DMS153 (cell line): ENCODE results near the gene RNF157.

Source experiments
- DNase-seq: peaks from one replicate; lab custom pipeline; 2025; lab: John Stamatoyannopoulos, UW

The RNF157 gene

GRCh38 chr17:76123191-76123499 is 117.1 kb downstream of the RNF157 start:
- no peak for DNase-seq

GRCh38 chr17:76122431-76123190 is 117.7 kb downstream of the RNF157 start:
- DNase-seq, result no peak

DNA sequence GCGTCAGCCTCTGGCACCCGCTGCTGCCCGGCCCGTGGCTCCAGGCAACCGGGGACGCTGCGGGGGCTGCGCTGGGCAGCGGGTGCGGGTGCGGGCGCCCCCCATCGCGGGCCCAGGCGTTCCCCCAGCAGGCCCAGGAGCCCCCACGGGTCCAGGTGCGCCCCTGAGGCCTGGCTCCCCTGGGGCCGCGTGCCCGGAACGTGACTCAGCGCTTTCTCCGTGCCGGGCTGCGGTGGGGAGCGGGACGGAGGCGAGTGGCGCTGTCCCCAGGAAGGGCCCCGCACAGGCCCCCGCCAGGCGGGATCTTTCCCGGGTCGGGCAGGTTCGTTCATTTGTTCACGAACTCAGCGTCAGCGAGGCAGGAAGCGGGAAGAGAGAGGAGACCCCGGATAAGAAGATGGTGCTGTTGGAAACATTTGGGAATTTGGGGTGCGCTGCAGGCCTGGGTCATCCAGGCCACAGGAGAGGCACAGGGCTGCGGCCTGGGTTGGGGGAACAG is 118.3 kb downstream of the RNF157 start:
- no peak for DNase-seq

DNA sequence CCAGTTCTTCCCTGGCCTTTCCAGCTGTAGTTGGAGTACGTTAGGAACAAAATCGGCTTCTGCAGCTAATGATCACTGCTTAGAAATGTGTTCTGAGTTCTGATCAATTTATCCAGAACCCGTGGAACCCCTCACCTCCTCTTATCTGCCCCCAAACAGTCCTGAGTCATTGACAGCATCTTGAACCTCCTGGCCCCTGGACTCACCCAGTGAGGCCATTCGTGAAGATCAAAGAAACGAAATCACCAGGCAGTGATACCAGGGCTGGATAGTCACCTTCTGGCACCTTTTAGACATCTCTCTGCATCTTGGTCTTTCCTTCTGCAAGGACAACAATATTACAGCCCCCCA is 119.7 kb downstream of the RNF157 start:
- DNase-seq, result no peak

DNA sequence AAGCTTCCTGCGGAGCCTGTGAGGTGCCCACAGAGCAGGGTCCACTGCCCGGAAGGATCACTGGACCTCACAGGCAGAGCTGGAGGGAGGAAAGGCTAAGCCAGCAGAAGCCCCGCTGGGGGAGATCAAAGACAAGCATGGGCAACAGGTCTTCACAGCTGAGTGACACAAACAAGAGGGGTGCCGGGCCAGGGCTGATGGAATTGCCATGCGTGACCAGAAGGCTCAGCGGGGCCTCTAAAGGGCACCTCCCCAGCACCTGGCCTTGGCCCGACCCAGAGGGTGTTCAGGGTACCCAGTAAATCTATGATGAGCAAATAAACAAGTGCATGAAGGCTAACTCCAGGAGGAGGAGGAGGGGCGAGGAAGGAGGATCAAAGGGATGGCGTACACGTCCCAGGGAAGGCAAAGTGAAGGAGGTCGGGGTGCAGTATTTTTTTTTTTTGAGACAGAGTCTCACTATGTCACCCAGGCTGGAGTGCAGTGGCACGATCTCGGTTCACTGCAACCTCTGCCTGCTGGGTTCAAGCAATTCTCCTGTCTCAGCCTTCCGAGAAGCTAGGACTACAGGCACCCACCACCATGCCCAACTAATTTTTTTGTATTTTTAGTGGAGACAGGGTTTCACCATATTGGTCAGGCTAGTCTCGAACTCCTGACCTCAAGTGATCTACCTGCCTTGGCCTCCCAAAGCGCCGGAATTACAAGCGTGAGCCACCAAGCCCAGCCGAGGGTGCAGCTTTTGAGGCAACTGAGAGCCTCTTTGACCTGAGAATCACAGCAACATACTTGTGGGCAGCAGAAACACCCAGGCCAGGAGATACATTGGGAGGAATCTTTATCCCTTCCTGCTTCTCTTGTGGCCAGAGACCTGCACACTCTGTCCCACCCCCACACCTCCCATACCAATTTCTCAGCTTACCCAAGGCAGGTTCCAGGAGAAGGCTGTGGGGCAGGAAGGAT is 120.6 kb downstream of the RNF157 start:
- no peak for DNase-seq

- DNase-seq, result no peak
These were observed 125.0 kb downstream of the RNF157 start for GRCh38 chr17:76115138-76115754.

DNA sequence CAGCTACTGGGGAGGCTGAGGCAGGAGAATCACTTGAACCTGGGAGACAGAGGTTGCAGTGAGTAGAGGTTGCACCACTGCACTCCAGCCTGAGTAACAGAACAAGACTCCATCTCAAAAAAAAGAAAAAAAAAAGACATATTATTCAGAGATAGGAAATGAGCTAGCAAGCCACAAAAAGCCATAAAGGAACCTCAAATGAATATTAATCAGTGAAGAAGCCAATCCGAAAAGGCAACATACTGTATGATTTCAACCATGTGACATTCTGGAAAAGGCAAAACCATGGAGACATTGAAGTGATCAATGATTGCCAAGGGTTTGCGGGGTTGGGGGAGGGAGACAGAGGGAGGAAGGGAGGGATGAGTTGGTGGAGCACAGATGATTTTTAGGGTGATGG is 128.3 kb downstream of the RNF157 start:
- no peak for DNase-seq

DNA sequence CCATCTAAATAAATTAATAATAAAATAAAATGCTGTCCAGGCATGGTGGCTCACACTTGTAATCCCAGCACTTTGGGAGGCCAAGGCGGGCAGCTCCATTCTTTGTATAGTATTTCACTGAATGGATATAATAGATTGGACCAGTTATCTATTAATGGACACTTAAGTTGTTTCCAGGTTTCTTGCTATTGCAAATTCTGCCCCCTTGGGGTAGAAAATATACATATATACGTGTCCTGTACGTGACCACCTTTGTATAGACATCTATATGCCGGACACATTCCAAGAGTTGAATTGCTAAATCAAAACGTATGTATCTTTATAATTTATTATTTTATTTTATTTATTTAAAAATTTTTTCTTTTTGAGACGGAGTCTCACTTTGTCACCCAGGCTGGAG is 132.8 kb downstream of the RNF157 start:
- no peak for DNase-seq

DNA sequence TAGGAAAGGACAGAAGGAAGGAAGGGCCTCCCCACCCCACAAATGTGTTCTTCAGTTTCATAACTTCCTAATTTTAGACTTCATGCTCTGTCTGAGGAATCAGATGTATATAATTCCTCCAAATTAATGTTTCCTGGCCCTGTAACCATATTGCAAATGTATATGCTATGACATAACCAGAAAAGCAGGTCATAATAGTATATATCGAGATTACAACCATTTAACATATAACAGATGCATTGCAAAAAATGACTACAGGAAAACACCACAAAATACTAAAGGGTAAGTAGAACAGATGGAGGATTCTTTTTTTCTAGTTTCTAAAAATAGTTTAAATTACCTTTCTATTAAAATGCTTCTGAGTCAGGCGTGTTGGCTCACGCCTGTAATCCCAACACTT is 133.6 kb downstream of the RNF157 start:
- no peak for DNase-seq

DNA sequence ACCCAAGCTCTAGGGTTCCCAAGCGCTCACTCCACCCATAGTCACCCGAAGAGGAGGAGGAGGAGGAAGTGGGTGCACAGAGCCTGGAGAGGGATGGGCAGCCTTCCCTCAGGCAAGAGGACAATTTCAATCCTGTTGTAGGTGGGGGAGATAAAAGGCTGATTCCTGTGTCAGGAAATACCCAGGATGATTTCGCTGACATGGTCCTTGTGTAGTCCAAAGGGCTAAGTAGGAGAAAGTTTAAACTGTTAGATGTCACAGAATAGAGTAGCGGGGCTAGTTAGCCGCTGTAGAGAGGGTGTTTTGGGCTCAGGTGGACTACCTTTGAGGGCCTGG is 135.4 kb downstream of the RNF157 start:
- no peak for DNase-seq

DNA sequence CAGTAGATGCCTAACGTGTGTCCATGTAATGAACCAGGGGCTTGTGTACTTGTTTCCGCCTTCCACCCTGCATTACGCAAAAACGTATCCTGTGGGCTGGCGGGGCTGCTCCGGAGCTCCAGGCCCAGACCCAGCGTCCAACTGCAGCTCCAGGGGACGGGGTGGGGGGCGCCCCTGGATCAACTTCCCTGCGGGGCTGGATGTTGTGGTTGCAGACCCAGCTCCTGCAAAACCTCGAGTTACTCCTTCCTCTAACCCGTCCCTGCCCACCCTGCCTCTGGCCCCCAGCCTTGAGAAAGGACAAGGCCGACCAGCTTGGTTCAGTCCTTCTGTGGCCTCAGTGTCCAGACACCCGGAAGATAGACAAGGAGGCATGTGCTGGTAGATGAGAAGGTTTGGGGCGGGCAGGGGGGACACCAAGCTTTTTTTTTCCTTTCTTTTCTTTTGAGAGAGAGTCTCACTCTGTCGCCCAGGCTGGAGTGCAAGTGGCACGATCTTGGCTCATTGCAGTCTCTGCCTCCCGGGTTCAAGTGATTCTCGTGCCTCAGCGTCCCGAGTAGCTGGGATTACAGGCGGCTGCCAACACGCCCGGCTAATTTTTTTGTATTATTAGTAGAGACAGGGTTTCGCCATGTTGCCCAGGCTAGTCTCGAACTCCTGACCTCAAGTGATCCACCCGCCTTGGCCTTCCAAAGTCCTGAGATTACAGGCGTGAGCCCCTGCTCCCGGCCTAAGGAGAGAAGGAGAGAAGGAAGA is 136.0 kb downstream of the RNF157 start:
- DNase-seq, result no peak

DNA sequence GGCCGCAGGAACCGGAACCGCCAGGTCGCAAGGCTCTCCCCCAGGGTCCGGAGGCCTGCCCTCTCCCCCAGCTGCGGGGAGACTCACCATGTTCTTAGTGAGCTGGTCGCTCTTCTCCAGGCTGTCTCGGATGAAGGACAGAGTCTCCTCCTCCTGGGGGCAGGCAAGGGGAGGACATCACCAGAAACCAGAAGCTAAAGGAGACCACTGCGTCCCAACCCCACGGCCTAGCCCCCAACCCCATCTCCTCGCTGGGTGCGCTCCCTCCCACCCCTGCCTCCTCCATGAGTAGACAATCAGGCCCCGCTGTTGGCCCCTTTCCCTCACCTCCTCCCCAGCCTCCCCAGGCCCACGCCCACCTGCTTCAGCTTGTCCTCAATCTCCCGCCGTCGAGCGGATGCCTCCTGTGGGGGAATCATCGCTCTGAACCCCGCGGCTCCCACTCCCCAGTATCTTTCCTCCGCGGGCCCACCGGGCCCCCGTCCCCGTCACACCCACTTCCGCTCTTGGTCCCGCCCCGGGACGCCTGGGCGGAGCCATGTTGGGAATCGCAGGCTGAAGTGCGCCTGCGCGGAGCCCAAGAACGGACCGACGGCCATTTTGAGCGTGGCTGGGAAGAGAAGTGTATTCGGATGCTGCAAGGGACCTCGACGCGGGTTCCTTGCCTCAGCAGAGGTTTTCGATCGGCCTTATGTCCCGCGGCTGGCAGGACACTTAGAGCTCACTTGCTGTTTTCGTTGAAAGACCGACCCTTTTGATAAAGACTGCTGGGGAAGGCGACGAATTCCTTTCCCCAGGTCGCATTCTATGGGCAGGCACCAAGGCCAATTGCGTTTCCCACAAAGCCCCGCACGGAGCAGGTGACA is 136.8 kb downstream of the RNF157 start, which contains the start of gene EXOC7:
Gene EXOC7, minus strand, starts transcription at position 514 of the 866 bp plus-strand sequence. Its CDS starts 95 bp downstream, at position 419.
- DNase-seq, result peak; percentile 78

GRCh38 chr17:76102944-76103273 is 137.4 kb downstream of the RNF157 start:
- no peak for DNase-seq

GRCh38 chr17:76097716-76098295 is 142.5 kb downstream of the RNF157 start:
- DNase-seq, result no peak

- DNase-seq, result no peak
These were observed 144.3 kb downstream of the RNF157 start for GRCh38 chr17:76095943-76096342.

DNA sequence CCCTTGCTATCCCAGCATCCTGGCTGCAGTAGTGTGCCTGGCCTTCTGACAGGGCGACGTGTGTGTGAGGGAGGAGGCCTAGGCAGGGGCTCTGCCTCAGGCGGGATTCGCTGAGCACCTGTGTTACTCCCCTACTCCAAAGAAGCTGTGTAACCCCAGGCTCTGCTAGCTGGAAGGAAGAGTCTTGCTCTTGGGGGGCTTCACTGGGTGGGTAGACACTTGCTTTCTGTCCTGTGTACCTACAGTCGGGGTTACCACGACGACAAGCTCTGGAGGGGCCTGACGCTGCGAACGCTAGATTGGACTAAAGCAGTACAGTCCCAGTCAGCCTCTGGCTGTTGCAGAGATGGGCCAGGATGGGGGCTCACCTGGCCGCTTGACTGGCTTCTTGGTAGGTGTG is 146.2 kb downstream of the RNF157 start:
- DNase-seq, result no peak

- DNase-seq, result no peak
These were observed 147.5 kb downstream of the RNF157 start for GRCh38 chr17:76092526-76093413.
